AG09309 (cell line): ENCODE measurements around the gene URB1.
"Not testable (repeated sequence)": the region's sequence is repeated elsewhere in the genome, so short reads cannot be mapped to it uniquely, and the experiment has no call there.

Source experiments
- DNase-seq: peaks from one replicate; pipeline ENCODE4 v3.0.0-alpha.2; 2010; ENCODE audit warnings: low read depth
- H3K4me3 ChIP-seq: 2 replicates; pipeline ENCODE4 v1.5.1; 2011; ENCODE audit warnings: mild to moderate bottlenecking, low read depth, low read length, moderate library complexity; ENCODE audit not compliant: control insufficient read depth
- TF ChIP-seq, protein P1 (sequence below): IDR thresholded peaks from 2 replicates; pipeline ENCODE4 v1.5.1; 2011; ENCODE audit warnings: mild to moderate bottlenecking, low read depth, low read length, inconsistent platforms; ENCODE audit not compliant: insufficient read depth, control insufficient read depth; ENCODE audit errors: missing control alignments

URB1 gene

DNA sequence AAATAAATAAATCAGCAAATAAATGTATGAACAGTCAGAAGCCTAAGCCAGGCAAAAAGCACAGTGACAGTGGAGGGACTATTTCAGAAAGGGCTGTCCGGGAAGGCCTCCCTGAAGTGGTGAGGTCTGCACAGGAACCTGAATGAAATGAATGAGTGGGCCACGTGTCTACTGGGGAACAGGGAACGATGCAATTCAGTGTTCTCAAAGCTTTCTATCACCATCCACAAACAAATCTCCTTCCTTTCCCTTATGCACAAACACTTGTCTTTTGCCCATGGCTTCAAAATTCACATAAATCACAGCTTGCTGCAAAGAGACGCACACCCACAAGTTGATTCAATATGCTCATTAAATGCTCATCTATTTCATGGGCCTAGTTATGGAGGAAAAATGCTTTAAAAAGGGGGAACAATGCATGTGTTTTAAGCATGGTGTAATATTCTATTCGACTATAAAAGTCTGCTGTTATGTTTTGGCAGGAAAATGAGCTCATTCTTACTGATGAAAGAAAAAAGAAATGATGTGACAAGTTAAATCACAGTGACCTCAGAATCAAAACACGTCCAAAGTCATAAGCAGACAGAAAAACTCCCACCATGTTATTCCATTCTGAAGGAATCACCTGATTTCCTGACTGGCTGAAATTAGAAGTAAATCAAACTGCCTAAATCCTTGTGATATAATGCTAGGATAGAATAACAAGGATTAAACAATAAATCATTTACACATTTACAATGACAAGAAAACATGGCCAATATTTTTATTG is 21.6 kb downstream of the URB1 start:
- TF ChIP-seq, protein P1, sequence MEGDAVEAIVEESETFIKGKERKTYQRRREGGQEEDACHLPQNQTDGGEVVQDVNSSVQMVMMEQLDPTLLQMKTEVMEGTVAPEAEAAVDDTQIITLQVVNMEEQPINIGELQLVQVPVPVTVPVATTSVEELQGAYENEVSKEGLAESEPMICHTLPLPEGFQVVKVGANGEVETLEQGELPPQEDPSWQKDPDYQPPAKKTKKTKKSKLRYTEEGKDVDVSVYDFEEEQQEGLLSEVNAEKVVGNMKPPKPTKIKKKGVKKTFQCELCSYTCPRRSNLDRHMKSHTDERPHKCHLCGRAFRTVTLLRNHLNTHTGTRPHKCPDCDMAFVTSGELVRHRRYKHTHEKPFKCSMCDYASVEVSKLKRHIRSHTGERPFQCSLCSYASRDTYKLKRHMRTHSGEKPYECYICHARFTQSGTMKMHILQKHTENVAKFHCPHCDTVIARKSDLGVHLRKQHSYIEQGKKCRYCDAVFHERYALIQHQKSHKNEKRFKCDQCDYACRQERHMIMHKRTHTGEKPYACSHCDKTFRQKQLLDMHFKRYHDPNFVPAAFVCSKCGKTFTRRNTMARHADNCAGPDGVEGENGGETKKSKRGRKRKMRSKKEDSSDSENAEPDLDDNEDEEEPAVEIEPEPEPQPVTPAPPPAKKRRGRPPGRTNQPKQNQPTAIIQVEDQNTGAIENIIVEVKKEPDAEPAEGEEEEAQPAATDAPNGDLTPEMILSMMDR, result no peak
- DNase-seq, result no peak
- H3K4me3 ChIP-seq, result no peak overlapping the region

DNA sequence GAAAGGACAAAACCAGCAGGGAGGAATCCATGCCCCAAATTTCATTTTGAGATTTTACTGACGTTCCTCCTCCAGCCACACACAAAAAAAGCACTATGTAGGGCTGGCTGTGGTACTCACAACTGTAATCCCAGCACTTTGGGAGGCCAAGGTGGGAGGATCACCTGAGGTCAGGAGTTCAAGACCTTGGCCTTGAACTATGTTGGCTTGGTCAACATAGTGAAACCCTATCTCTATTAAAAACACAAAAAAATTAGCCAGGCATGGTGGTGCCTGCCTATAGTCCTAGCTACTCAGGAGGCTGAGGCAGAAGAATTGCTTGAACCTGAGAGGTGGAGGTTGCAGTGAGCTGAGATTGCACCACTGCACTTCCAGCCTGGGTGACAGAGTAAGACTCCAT is 23.9 kb downstream of the URB1 start:
- DNase-seq, H3K4me3 ChIP-seq: not testable (repeated sequence)

DNA sequence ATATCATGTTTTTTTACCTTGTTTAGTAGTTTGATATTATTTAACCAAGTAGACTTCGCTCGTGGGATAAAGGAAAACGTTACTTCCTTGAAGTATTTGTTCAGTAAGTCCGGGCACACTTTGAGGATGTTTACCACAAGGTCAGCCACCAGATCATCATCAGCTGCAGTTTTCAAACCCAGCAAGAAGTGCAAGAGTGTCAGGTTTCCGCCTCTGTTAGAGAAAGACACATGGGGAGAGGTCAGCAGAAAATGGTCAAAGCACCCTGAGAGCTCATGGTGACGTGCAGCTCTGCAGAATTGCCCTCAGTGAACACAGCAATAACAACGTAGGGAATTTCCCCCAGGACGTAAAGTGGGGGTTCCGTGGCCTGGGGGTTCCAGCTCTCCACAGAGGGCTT is 24.4 kb downstream of the URB1 start:
- DNase-seq, result no peak
- no peak overlapping the region for H3K4me3 ChIP-seq
- TF ChIP-seq, protein P1, result no peak

DNA sequence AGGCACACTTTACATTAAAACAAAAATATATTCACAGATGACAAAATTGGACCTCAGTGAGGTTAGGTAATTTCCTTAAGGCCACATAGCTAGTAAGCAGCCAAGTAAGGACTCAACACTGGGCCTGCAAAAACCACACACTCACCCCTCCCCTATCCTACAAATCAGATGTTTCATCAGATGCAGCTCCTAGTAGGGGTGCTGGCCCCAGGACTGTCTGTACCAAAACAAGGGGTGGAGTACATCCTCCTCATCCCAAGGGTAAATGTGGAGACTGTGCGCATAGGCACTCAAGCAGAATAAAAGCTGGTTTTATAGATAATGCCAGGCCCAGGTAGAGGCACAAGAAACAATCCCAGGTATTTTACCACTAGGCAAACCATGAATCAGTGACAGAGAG is 25.7 kb downstream of the URB1 start:
- TF ChIP-seq, protein P1, result no peak
- DNase-seq, result no peak
- no peak overlapping the region for H3K4me3 ChIP-seq

DNA sequence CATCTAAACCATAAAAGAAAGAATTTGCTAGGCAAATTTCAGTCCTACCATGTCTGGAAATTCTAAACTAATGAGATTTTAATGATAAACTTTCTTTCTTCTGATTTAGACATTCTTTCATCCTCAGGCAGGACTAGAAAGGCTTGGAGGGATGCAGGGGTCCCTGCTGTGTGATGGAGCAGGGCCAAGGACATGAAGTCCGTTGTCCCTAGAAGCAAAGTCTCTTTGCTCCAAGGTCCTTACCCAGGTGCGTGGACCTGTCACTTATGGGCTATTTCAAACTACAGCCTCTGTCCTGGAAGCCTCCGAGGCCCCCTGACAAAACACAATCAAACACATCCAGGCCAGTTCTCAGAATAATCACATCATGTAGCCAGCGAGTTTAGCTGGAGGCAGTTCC is 26.6 kb downstream of the URB1 start:
- no peak overlapping the region for H3K4me3 ChIP-seq
- DNase-seq, result no peak
- TF ChIP-seq, protein P1, result no peak

DNA sequence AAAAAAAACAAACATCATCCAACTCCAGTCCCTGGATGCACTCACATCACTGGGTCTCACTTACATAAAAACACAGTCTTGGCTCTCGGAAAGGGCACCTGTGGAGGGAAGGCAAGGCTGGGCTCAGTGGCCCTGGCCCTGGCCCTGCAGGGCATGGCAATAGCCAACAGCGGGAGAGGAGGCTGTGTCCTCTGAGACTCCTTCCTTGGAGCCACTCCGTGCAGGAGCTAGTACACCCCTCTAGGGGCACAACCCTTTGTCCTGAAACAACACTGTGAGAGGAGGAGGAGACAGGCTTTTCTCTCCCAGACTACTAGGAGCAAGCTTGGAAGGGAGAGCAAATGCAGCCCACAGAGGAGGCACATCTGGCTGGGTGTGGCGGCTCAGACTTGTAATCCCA is 28.0 kb downstream of the URB1 start:
- TF ChIP-seq, protein P1, result no peak
- H3K4me3 ChIP-seq, result no peak overlapping the region
- no peak for DNase-seq

DNA sequence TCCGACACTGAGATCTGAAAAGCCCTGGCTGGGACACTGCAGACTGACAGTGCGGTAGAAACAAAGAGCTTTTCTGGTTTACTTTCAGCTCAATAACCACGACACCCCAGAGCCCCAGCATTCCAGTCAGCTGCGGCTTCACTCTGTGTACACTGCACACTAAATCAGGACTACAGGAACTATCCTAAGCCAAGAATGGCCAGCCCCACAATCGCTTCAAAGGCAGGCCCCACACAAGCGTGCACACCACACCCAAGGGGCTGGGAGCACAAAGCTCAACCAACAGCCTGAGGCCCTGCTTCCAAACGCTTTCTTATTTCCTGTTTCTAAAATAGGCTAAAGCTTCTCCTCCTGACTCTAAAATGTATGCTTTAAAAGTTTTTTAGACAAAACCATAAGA is 28.4 kb downstream of the URB1 start:
- TF ChIP-seq, protein P1, result no peak
- DNase-seq, result no peak
- H3K4me3 ChIP-seq, result no peak overlapping the region
